Measurements from ENCODE around the gene PLEKHO2. TPM values are rescaled to one million over a fixed set of nuclear protein-coding genes. Genes with fewer than 3 reads are reported as not detected.

The PLEKHO2 gene
- polyA plus RNA-seq, 3 donors, result 54.1 to 93.5 (median 78.0) TPM

DNA sequence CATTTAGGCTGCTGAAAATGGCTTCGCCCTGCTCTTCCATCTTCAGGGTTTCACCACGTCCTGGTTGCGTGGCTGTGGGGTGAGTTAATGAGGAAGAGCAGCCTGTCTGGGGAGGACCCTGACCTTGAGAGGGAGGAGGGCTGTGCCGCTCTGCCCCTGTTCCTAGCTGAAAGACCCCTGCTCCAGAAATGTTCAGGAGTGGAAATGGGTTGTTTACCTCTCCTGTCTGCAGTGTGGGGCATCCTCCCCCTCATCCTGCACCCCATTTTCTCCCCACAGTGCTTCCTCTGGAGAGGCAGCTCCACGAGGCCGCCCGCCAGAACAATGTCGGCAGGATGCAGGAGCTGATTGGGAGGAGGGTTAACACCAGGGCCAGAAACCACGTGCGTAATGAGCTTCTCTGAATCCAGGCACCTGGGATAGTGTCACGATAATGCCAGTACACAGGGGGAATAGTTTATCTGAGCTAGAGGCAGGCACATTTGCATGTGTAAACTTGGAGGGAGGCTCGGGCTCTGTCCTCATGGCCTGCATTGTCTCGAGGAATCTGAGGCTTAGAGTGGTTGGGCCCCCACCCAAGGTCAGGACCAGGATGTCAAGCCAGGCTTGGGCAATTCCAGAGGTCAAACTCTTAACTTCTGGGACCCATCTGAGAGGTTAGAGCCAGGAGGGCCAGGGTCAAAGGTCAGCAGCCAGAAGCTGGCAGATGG, 74.0 kb downstream of the PLEKHO2 start:
- no peak overlapping the region for H3K27ac ChIP-seq (ENCODE audit: low read depth in 1 of 2, low read length in 2 of 2)
- Mint-ChIP-seq H3K36me3 (peaks cover 6 to 9% of the 10 kb centered on the region in 2 donors), H3K27me3 (ENCODE audit: low read depth in 3 of 3) (peaks cover 16 to 28% (median 28%) of the 10 kb centered on the region in 3 donors), H3K4me1 (peaks cover 10% of the 10 kb centered on the region), H3K4me3 (no peak overlapping the region), H3K27ac (no peak overlapping the region), H3K9me3 (peaks cover 0 to 8% (median 0%) of the 10 kb centered on the region in 7 donors)
- no peaks in the 10 kb centered on the region for H3K36me3 ChIP-seq (replicated peaks in 1 of 2; ENCODE audit: control insufficient read depth in 1 of 2, insufficient read depth in 2 of 2, low read length in 2 of 2)
- intact Hi-C loops (cut with micrococcal nuclease), result no loop called here
- peaks cover 9 to 11% of the 10 kb centered on the region in 2 donors for H3K4me1 ChIP-seq (ENCODE audit: control insufficient read depth in 1 of 2, insufficient read depth in 2 of 2, low read length in 2 of 2)
- H2AFZ ChIP-seq (ENCODE audit: insufficient read depth, low read depth, low read length, poor library complexity, severe bottlenecking), result no peak overlapping the region
- no peaks in the 10 kb centered on the region for H4K20me1 ChIP-seq (ENCODE audit: insufficient read depth, low read length)
- H3K4me3 ChIP-seq (replicated peaks in 1 of 3; ENCODE audit: low read depth in 2 of 3, low read length in 3 of 3), result no peak overlapping the region
- peaks cover 7 to 20% of the 10 kb centered on the region in 2 donors for H3K27me3 ChIP-seq (ENCODE audit: control insufficient read depth in 2 of 2, insufficient read depth in 2 of 2, low read length in 2 of 2)
- no peak overlapping the region for H3K9ac ChIP-seq (ENCODE audit: insufficient read depth, low read length, poor library complexity, severe bottlenecking)
- no peak for DNase-seq
- H3K79me2 ChIP-seq (ENCODE audit: insufficient read depth, low read length), result no peaks in the 10 kb centered on the region
- H3K4me2 ChIP-seq (replicated peaks; ENCODE audit: extremely low read depth, low read length, poor library complexity, severe bottlenecking), result no peak overlapping the region
- TF ChIP-seq CTCF (IDR thresholded peaks at IDR 0.05), result no peak
- no peaks in the 10 kb centered on the region for H3K9me3 ChIP-seq (replicated peaks in 1 of 2; ENCODE audit: control insufficient read depth in 1 of 2, insufficient read depth in 1 of 2, low read length in 2 of 2)
- 57% methylated on average over 8 of the region's 13 CpGs for WGBS (ENCODE audit: insufficient coverage)

DNA sequence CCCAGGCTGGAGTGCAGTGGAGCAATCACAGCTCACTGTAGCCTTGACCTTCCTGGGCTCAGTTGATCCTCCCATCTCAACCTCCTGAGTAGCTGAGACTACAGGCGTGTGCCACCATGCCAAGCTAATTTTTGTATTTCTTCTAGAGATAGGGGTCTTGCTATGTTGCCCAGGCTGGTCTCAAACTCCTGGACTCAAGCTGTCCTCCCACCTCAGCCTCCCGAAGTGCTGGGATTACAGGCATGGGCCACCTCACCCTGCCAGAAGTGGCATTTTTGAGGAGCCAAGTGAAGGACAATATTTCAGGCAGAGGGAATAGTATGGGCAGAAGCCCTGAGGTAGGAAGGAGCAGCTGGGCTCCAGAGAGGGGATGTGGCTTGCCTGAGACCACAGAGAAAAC, 74.7 kb downstream of the PLEKHO2 start:
- Histone ChIP-seq H4K20me1 (ENCODE audit: insufficient read depth, low read length) (no peaks in the 10 kb centered on the region), H3K4me2 (replicated peaks; ENCODE audit: extremely low read depth, low read length, poor library complexity, severe bottlenecking) (no peak overlapping the region), H3K4me3 (replicated peaks in 1 of 3; ENCODE audit: low read depth in 2 of 3, low read length in 3 of 3) (no peak overlapping the region), H3K27ac (ENCODE audit: low read depth in 1 of 2, low read length in 2 of 2) (no peak overlapping the region), H3K36me3 (replicated peaks in 1 of 2; ENCODE audit: control insufficient read depth in 1 of 2, insufficient read depth in 2 of 2, low read length in 2 of 2) (no peaks in the 10 kb centered on the region), H2AFZ (ENCODE audit: insufficient read depth, low read depth, low read length, poor library complexity, severe bottlenecking) (no peak overlapping the region), H3K79me2 (ENCODE audit: insufficient read depth, low read length) (no peaks in the 10 kb centered on the region), H3K9me3 (replicated peaks in 1 of 2; ENCODE audit: control insufficient read depth in 1 of 2, insufficient read depth in 1 of 2, low read length in 2 of 2) (no peaks in the 10 kb centered on the region), H3K27me3 (ENCODE audit: control insufficient read depth in 2 of 2, insufficient read depth in 2 of 2, low read length in 2 of 2) (peaks cover 0 to 13% of the 10 kb centered on the region in 2 donors), H3K4me1 (ENCODE audit: control insufficient read depth in 1 of 2, insufficient read depth in 2 of 2, low read length in 2 of 2) (peaks cover 7 to 8% of the 10 kb centered on the region in 2 donors), H3K9ac (ENCODE audit: insufficient read depth, low read length, poor library complexity, severe bottlenecking) (no peak overlapping the region)
- intact Hi-C loops (cut with micrococcal nuclease), result no loop called here
- Mint-ChIP-seq H3K9me3 (peaks cover 0 to 4% (median 0%) of the 10 kb centered on the region in 7 donors), H3K27ac (no peak overlapping the region), H3K4me3 (no peak overlapping the region), H3K27me3 (ENCODE audit: low read depth in 3 of 3) (peaks cover 9 to 21% (median 21%) of the 10 kb centered on the region in 3 donors), H3K4me1 (peaks cover 6% of the 10 kb centered on the region), H3K36me3 (peaks cover 6 to 8% of the 10 kb centered on the region in 2 donors)
- no peak for DNase-seq
- 83% methylated on average over 1 of the region's 2 CpGs for WGBS (ENCODE audit: insufficient coverage)
- TF ChIP-seq CTCF (IDR thresholded peaks at IDR 0.05), result no peak

Measured in CD14-positive monocyte (primary cell).